Suprapubic skin (tissue), 4 donors: ENCODE measurements around the gene RPTOR.

Experiments
- EP300 ChIP-seq: sonication (generic); formaldehyde crosslinking; IDR thresholded peaks from one replicate; pipeline ENCODE4 v1.6.1; 2017; ENCODE audit warnings: antibody characterized with exemption
- POLR2A ChIP-seq, 2 donors: fragments of 450-650 bp; IDR thresholded peaks; one replicate each; pipeline ENCODE4 v1.6.1; 2017; ENCODE audit warnings: antibody characterized with exemption in 2 of 2, mild to moderate bottlenecking in 2 of 2, moderate library complexity in 2 of 2
- POLR2AphosphoS5 ChIP-seq, 3 donors: sonication (generic); formaldehyde crosslinking; IDR thresholded peaks; one replicate each; pipeline ENCODE4 v1.6.1; 2017; ENCODE audit warnings: antibody characterized with exemption in 3 of 3
- TF ChIP-seq, protein P1 (sequence below), 2 donors: fragments of 200-600 bp in 1 of 2; fragments of 450-650 bp in 1 of 2; sonication (generic) in 1 of 2; IDR thresholded peaks; one replicate each; pipeline ENCODE4 v1.5.1; 2016 to 2019; ENCODE audit warnings: antibody characterized with exemption in 2 of 2, mild to moderate bottlenecking in 1 of 2, moderate library complexity in 1 of 2

DNA sequence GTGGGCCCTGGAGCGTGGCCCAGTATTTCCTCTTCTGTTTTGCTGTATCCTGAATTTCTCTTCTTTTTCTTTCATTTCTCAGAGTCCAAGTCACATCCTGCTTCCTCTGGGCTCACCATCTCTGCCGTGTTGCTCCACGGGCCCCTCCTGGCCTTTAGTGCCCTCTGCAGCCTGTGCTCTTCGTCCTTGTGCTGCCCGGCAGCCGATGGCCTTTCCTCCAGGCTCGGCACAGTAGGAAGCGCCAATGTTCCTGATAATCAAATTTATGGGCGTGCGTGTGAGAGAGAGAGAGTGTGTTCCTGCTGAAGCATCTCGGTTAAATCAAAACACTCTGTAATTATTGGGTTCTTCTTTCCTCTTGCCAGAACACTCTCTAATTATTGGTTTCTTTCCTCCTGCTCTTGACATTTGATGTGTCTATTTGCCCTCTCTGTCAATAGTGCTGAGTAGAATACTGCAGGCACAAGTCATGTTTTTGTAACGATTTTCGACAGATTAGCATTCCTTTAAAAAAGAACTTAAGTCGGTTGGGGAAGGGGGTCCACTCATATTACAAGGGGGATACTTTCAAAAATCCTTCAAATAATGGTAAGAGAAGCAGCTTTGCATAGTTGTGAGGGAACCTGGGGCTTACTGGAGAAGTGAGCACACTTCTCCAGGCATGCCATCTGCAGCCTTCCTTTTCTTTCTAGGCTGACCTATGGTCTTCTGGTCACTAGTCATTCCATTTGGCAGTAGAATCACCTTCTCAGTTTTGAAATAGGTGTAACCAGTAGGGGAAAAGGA, 126.6 kb downstream of the RPTOR start:
- TF ChIP-seq POLR2A (IDR thresholded peaks at IDR 0.05) (no peak), POLR2AphosphoS5 (IDR thresholded peaks at IDR 0.05) (no peak), EP300 (no peak)
- TF ChIP-seq, protein P1, sequence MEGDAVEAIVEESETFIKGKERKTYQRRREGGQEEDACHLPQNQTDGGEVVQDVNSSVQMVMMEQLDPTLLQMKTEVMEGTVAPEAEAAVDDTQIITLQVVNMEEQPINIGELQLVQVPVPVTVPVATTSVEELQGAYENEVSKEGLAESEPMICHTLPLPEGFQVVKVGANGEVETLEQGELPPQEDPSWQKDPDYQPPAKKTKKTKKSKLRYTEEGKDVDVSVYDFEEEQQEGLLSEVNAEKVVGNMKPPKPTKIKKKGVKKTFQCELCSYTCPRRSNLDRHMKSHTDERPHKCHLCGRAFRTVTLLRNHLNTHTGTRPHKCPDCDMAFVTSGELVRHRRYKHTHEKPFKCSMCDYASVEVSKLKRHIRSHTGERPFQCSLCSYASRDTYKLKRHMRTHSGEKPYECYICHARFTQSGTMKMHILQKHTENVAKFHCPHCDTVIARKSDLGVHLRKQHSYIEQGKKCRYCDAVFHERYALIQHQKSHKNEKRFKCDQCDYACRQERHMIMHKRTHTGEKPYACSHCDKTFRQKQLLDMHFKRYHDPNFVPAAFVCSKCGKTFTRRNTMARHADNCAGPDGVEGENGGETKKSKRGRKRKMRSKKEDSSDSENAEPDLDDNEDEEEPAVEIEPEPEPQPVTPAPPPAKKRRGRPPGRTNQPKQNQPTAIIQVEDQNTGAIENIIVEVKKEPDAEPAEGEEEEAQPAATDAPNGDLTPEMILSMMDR (IDR thresholded peaks at IDR 0.05), result no peak
